ENCODE data around the gene HDAC6.

Gene HDAC6

GRCh38 chrX:48786341-48786800, 15.5 kb upstream of the HDAC6 start, which contains the start of gene GATA1:
GATA1 (plus strand) TSS chrX:48786590; CDS start chrX:48791110, 4,520 bp downstream.
- Histone ChIP-seq H3K36me3 (ENCODE audit: control insufficient read depth in 2 of 2, insufficient read depth in 1 of 2, low read length in 2 of 2) (no peaks in the 10 kb centered on the region), H3K4me1 (ENCODE audit: control insufficient read depth, insufficient read depth, low read length) (no peaks in the 10 kb centered on the region), H3K9me3 (ENCODE audit: control insufficient read depth, insufficient read depth, low read depth, low read length) (no peaks in the 10 kb centered on the region), H3K27ac (ENCODE audit: extremely low read depth, low read depth, low read length) (no peak within 1 kb of the TSS), H3K4me3 (ENCODE audit: low read depth, low read length) (no peak within 1 kb of the TSS)
- TF ChIP-seq ZNF16 (tag by site-specific recombination; IDR thresholded peaks at IDR 0.05; ENCODE audit: low read depth) (no peak), ZNF26 (tag by site-specific recombination; IDR thresholded peaks at IDR 0.05) (no peak), EGR2 (tag by site-specific recombination; IDR thresholded peaks at IDR 0.05; ENCODE audit: low read depth) (no peak), ZNF510 (tag by site-specific recombination; IDR thresholded peaks at IDR 0.05; ENCODE audit: insufficient replicate concordance) (no peak), ZNF223 (tag by site-specific recombination; IDR thresholded peaks at IDR 0.05) (no peak), FEZF1 (tag by site-specific recombination; IDR thresholded peaks at IDR 0.05) (no peak), IKZF3 (tag by site-specific recombination; IDR thresholded peaks at IDR 0.05) (no peak), ZBTB49 (tag by site-specific recombination; IDR thresholded peaks at IDR 0.05; ENCODE audit: low read depth) (no peak)
- TF ChIP-seq, protein P1, sequence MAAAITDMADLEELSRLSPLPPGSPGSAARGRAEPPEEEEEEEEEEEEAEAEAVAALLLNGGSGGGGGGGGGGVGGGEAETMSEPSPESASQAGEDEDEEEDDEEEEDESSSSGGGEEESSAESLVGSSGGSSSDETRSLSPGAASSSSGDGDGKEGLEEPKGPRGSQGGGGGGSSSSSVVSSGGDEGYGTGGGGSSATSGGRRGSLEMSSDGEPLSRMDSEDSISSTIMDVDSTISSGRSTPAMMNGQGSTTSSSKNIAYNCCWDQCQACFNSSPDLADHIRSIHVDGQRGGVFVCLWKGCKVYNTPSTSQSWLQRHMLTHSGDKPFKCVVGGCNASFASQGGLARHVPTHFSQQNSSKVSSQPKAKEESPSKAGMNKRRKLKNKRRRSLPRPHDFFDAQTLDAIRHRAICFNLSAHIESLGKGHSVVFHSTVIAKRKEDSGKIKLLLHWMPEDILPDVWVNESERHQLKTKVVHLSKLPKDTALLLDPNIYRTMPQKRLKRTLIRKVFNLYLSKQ (tag by site-specific recombination; IDR thresholded peaks at IDR 0.05; ENCODE audit: borderline replicate concordance), result no peak
- TF ChIP-seq, protein P2, sequence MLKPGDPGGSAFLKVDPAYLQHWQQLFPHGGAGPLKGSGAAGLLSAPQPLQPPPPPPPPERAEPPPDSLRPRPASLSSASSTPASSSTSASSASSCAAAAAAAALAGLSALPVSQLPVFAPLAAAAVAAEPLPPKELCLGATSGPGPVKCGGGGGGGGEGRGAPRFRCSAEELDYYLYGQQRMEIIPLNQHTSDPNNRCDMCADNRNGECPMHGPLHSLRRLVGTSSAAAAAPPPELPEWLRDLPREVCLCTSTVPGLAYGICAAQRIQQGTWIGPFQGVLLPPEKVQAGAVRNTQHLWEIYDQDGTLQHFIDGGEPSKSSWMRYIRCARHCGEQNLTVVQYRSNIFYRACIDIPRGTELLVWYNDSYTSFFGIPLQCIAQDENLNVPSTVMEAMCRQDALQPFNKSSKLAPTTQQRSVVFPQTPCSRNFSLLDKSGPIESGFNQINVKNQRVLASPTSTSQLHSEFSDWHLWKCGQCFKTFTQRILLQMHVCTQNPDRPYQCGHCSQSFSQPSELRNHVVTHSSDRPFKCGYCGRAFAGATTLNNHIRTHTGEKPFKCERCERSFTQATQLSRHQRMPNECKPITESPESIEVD (tag by site-specific recombination; IDR thresholded peaks at IDR 0.05), result no peak
- TF ChIP-seq, protein P3, sequence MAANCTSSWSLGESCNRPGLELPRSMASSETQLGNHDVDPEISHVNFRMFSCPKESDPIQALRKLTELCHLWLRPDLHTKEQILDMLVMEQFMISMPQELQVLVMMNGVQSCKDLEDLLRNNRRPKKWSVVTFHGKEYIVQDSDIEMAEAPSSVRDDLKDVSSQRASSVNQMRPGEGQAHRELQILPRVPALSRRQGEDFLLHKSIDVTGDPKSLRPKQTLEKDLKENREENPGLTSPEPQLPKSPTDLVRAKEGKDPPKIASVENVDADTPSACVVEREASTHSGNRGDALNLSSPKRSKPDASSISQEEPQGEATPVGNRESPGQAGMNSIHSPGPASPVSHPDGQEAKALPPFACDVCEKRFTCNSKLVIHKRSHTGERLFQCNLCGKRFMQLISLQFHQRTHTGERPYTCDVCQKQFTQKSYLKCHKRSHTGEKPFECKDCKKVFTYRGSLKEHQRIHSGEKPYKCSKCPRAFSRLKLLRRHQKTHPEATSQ (tag by site-specific recombination; IDR thresholded peaks at IDR 0.05), result no peak
- CTCF ChIA-PET, result no interaction called here
- POLR2A ChIA-PET, result no interaction called here

DNA sequence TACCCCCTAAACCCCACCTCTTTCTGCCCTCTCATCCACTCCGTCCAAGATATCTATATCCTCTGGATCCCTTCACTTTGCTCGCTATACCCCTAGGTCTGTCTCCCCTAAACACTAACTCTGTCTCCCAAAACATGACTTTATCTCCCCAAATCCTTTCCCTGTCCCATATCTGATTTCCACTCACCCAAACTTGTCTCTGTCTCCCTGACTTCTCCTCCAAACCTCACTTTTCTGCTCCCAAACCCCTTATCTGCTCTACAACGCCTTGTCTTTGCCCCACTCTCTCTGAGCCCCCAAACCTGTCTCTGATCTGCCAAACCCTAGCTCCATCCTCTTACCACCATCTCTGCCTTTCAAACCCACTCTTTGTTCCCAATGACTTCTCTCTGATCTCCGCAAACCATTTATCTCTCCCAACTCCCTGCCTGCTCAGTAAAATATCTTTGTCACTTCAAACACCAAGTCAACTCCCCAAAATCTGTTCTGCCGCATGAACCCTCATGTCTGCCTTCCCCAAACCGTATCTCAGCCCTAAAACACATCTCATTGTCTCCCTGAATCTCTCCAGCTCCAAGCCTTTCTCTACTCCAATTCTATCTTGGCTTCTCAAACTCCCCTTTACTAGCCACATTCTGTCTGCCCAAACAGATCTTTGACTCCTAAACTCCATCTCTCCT, 14.9 kb upstream of the HDAC6 start:
- Histone ChIP-seq H3K36me3 (ENCODE audit: control insufficient read depth in 2 of 2, insufficient read depth in 1 of 2, low read length in 2 of 2) (no peaks in the 10 kb centered on the region), H3K9me3 (ENCODE audit: control insufficient read depth, insufficient read depth, low read depth, low read length) (no peaks in the 10 kb centered on the region), H3K4me3 (ENCODE audit: low read depth, low read length) (no peak overlapping the region), H3K4me1 (ENCODE audit: control insufficient read depth, insufficient read depth, low read length) (no peaks in the 10 kb centered on the region), H3K27ac (ENCODE audit: extremely low read depth, low read depth, low read length) (no peak overlapping the region)
- POLR2A ChIA-PET, result no interaction called here
- TF ChIP-seq ZFP69B (tag by site-specific recombination; IDR thresholded peaks at IDR 0.05) (no peak), SP2 (tag by site-specific recombination; IDR thresholded peaks at IDR 0.05) (no peak), HOXA7 (CRISPR knock-in tag; IDR thresholded peaks at IDR 0.05; ENCODE audit: borderline replicate concordance) (no peak), ZNF239 (tag by site-specific recombination; IDR thresholded peaks at IDR 0.05) (no peak), RBAK (tag by site-specific recombination; IDR thresholded peaks at IDR 0.05) (no peak), YY1 (tag by site-specific recombination; IDR thresholded peaks at IDR 0.05) (no peak), MEIS1 (CRISPR knock-in tag; IDR thresholded peaks at IDR 0.05; ENCODE audit: borderline replicate concordance) (no peak), ZNF76 (tag by site-specific recombination; IDR thresholded peaks at IDR 0.05; ENCODE audit: borderline replicate concordance, low read depth) (no peak), ZNF18 (tag by site-specific recombination; IDR thresholded peaks at IDR 0.05) (no peak), ZNF10 (tag by site-specific recombination; IDR thresholded peaks at IDR 0.05) (no peak), ZNF558 (tag by site-specific recombination; IDR thresholded peaks at IDR 0.05) (no peak), ZNF37A (tag by site-specific recombination; IDR thresholded peaks at IDR 0.05) (no peak), ZNF223 (tag by site-specific recombination; IDR thresholded peaks at IDR 0.05) (no peak)
- TF ChIP-seq, protein P4, sequence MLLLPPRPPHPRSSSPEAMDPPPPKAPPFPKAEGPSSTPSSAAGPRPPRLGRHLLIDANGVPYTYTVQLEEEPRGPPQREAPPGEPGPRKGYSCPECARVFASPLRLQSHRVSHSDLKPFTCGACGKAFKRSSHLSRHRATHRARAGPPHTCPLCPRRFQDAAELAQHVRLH (tag by site-specific recombination; IDR thresholded peaks at IDR 0.05), result no peak
- CTCF ChIA-PET, result no interaction called here

Measured in HEK293 (cell line).